ENCODE results near the gene ANKRD17. TPM values are rescaled to one million over a fixed set of nuclear protein-coding genes. Genes with fewer than 3 reads are reported as not detected.
A peak's percentile ranks its signal among the peaks of the same experiment; 100 is the strongest.

ANKRD17 gene
- polyA plus RNA-seq, 1 of the 3 experiments (the other 2 are of a cell fraction) = 25.6 TPM

DNA sequence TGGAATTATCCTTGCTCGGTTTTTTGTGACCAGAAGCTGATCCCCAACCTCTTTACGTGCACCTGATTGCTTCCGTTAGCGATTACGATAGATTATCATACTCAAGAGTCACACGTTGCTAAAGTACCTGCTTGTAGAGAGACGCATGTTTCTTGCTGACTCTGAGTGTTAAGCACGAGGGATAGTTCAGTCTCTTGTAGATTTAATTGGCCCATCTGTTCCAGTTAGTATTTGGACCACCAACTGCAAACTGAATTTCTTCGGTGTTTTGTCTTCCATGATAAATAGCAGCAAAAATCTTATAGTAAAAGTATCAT, 188.6 kb downstream of the ANKRD17 start:
- Histone ChIP-seq H4K20me1 (ENCODE audit: insufficient read depth) (no peaks in the 10 kb centered on the region), H3K9me3 (no peaks in the 10 kb centered on the region), H3K9ac (peak overlapping the region; percentile 81), H3K79me2 (ENCODE audit: insufficient read depth) (peaks cover 30% of the 10 kb centered on the region), H3K27me3 (ENCODE audit: insufficient read depth) (no peaks in the 10 kb centered on the region), H3K4me1 (ENCODE audit: control insufficient read depth in 1 of 2, insufficient read depth in 2 of 2, low read depth in 1 of 2, low read length in 1 of 2) (peaks cover 0 to 4% of the 10 kb centered on the region in 2 experiments; a peak in 2 of 4 replicates), H3K27ac (ENCODE audit: low read depth in 2 of 2, low read length in 1 of 2) (peak overlapping the region; percentile 86 to 87), H3F3A (replicated peaks; ENCODE audit: insufficient read depth) (peaks cover 35% of the 10 kb centered on the region), H2AFZ (ENCODE audit: low read depth) (peak overlapping the region; percentile 90), H3K9me2 (no peaks in the 10 kb centered on the region), H3K36me3 (replicated peaks in 1 of 2; ENCODE audit: control insufficient read depth in 1 of 2, insufficient read depth in 2 of 2, low read length in 1 of 2) (peaks cover 34 to 48% of the 10 kb centered on the region in 2 experiments), H3K4me3 (ENCODE audit: low read depth in 2 of 2, low read length in 1 of 2) (peak overlapping the region; percentile 72 to 92), H3K4me2 (peak overlapping the region; percentile 92)
- DNase-seq = no peak
- ChIA-PET CTCF (interaction anchor here (0.9 to 2.4 kb wide), 4 partner anchors 24 to 190 kb away, joined by 3 to 7 read pairs (median 3); no protein-coding TSS in a partner anchor), POLR2A (interaction anchor here (0.6 to 0.8 kb wide), 2 partner anchors 9 to 190 kb away, joined by 3 read pairs; no protein-coding TSS in a partner anchor)
- WGBS (ENCODE audit: low lambda C conversion rate) = 11% methylated on average over 9 of the region's 9 CpGs
- TF ChIP-seq MXI1 (IDR thresholded peaks at IDR 0.05; ENCODE audit: low read depth, low read length) (no peak; the same call in 1 of the 2 replicates), JUND (IDR thresholded peaks at IDR 0.05) (no peak), NRF1 (IDR thresholded peaks at IDR 0.05; ENCODE audit: low read depth, low read length) (no peak)
- TF ChIP-seq, protein P1, sequence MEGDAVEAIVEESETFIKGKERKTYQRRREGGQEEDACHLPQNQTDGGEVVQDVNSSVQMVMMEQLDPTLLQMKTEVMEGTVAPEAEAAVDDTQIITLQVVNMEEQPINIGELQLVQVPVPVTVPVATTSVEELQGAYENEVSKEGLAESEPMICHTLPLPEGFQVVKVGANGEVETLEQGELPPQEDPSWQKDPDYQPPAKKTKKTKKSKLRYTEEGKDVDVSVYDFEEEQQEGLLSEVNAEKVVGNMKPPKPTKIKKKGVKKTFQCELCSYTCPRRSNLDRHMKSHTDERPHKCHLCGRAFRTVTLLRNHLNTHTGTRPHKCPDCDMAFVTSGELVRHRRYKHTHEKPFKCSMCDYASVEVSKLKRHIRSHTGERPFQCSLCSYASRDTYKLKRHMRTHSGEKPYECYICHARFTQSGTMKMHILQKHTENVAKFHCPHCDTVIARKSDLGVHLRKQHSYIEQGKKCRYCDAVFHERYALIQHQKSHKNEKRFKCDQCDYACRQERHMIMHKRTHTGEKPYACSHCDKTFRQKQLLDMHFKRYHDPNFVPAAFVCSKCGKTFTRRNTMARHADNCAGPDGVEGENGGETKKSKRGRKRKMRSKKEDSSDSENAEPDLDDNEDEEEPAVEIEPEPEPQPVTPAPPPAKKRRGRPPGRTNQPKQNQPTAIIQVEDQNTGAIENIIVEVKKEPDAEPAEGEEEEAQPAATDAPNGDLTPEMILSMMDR (IDR thresholded peaks at IDR 0.05) = no peak
- TF ChIP-seq, protein P2, sequence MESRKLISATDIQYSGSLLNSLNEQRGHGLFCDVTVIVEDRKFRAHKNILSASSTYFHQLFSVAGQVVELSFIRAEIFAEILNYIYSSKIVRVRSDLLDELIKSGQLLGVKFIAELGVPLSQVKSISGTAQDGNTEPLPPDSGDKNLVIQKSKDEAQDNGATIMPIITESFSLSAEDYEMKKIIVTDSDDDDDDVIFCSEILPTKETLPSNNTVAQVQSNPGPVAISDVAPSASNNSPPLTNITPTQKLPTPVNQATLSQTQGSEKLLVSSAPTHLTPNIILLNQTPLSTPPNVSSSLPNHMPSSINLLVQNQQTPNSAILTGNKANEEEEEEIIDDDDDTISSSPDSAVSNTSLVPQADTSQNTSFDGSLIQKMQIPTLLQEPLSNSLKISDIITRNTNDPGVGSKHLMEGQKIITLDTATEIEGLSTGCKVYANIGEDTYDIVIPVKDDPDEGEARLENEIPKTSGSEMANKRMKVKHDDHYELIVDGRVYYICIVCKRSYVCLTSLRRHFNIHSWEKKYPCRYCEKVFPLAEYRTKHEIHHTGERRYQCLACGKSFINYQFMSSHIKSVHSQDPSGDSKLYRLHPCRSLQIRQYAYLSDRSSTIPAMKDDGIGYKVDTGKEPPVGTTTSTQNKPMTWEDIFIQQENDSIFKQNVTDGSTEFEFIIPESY (IDR thresholded peaks at IDR 0.05; ENCODE audit: borderline replicate concordance, low read depth) = no peak

DNA sequence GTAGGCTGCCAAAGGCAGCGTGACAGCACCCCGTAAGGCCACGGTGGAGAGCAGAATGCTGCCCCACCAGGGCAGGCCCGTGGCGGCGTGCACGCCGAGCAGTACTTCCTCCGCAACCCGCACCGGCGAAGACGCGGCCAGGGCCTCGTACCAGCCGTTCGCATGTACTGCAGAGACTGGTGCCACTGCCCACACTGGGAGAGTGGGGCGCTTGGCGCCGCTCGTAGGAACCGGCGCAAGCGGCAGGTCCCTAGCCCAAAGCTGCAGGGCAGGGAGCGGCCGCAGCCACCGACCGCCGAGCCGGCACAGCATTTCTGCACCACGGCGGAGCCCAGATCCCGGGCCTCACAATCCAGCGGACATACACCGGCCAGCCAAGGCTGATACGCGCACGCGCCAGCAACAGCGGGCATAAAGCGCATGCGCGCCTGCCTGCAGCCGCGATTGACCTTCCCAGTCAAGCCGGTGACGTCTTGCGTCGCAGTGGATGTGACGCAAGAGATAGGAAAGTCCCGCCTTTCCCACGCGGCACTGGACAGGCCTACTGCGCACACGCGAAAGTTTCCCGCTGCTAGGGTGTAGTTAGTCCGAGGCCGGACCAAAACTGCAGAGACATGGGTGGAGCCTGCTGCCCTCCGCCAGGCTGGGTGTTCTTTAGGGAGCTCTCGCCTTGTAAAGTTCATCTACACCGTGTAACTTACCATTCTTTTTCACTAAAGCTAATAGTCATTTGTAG, 189.1 kb downstream of the ANKRD17 start, which contains the start of gene COX18:
Gene COX18 (minus strand): TSS at position 379 of the 736 bp plus-strand sequence. CDS start 67 bp downstream, at position 312.
- Histone ChIP-seq H2AFZ (ENCODE audit: low read depth) (peak within 1 kb of the TSS; percentile 90), H3F3A (replicated peaks; ENCODE audit: insufficient read depth) (peaks cover 35% of the 10 kb centered on the region), H3K4me3 (ENCODE audit: low read depth in 2 of 2, low read length in 1 of 2) (peak within 1 kb of the TSS; percentile 72 to 92), H3K4me1 (ENCODE audit: control insufficient read depth in 1 of 2, insufficient read depth in 2 of 2, low read depth in 1 of 2, low read length in 1 of 2) (peaks cover 0 to 4% of the 10 kb centered on the region in 2 experiments; a peak in 2 of 4 replicates), H3K9me3 (no peaks in the 10 kb centered on the region), H3K27ac (ENCODE audit: low read depth in 2 of 2, low read length in 1 of 2) (peak within 1 kb of the TSS; percentile 86 to 94), H4K20me1 (ENCODE audit: insufficient read depth) (no peaks in the 10 kb centered on the region), H3K9me2 (no peaks in the 10 kb centered on the region), H3K27me3 (ENCODE audit: insufficient read depth) (no peaks in the 10 kb centered on the region), H3K36me3 (replicated peaks in 1 of 2; ENCODE audit: control insufficient read depth in 1 of 2, insufficient read depth in 2 of 2, low read length in 1 of 2) (peaks cover 34 to 45% of the 10 kb centered on the region in 2 experiments), H3K79me2 (ENCODE audit: insufficient read depth) (peaks cover 33% of the 10 kb centered on the region), H3K9ac (peak within 1 kb of the TSS; percentile 81), H3K4me2 (peak within 1 kb of the TSS; percentile 92)
- ChIA-PET POLR2A (interaction anchor here (0.6 to 0.8 kb wide), 2 partner anchors 10 to 190 kb away, joined by 3 read pairs; no protein-coding TSS in a partner anchor), CTCF (interaction anchor here (0.9 to 2.4 kb wide), 3 partner anchors 50 to 191 kb away, joined by 3 to 7 read pairs (median 3); no protein-coding TSS in a partner anchor)
- under 1% methylated on average over 21 of the region's 62 CpGs for WGBS (ENCODE audit: low lambda C conversion rate)
- DNase-seq = peak; percentile 92
- TF ChIP-seq, protein P3, sequence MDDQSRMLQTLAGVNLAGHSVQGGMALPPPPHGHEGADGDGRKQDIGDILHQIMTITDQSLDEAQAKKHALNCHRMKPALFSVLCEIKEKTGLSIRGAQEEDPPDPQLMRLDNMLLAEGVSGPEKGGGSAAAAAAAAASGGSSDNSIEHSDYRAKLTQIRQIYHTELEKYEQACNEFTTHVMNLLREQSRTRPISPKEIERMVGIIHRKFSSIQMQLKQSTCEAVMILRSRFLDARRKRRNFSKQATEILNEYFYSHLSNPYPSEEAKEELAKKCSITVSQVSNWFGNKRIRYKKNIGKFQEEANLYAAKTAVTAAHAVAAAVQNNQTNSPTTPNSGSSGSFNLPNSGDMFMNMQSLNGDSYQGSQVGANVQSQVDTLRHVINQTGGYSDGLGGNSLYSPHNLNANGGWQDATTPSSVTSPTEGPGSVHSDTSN (IDR thresholded peaks at IDR 0.05) = 0 out of 2 replicates have a peak, but pooled peaks have one; percentile 1
- TF ChIP-seq, protein P4, sequence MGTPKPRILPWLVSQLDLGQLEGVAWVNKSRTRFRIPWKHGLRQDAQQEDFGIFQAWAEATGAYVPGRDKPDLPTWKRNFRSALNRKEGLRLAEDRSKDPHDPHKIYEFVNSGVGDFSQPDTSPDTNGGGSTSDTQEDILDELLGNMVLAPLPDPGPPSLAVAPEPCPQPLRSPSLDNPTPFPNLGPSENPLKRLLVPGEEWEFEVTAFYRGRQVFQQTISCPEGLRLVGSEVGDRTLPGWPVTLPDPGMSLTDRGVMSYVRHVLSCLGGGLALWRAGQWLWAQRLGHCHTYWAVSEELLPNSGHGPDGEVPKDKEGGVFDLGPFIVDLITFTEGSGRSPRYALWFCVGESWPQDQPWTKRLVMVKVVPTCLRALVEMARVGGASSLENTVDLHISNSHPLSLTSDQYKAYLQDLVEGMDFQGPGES (IDR thresholded peaks at IDR 0.05; ENCODE audit: low read depth, low read length) = no peak
- TF ChIP-seq, protein P2 (IDR thresholded peaks at IDR 0.05; ENCODE audit: borderline replicate concordance, low read depth) = no peak
- TF ChIP-seq EZH2phosphoT487 (IDR thresholded peaks at IDR 0.05; ENCODE audit: borderline replicate concordance, low read depth) = no peak
- TF ChIP-seq FOSL2 (IDR thresholded peaks at IDR 0.05; ENCODE audit: borderline replicate concordance, low read depth) = no peak
- TF ChIP-seq MXI1 (IDR thresholded peaks at IDR 0.05; ENCODE audit: low read depth, low read length) = peak; percentile 85
- TF ChIP-seq, protein P5, sequence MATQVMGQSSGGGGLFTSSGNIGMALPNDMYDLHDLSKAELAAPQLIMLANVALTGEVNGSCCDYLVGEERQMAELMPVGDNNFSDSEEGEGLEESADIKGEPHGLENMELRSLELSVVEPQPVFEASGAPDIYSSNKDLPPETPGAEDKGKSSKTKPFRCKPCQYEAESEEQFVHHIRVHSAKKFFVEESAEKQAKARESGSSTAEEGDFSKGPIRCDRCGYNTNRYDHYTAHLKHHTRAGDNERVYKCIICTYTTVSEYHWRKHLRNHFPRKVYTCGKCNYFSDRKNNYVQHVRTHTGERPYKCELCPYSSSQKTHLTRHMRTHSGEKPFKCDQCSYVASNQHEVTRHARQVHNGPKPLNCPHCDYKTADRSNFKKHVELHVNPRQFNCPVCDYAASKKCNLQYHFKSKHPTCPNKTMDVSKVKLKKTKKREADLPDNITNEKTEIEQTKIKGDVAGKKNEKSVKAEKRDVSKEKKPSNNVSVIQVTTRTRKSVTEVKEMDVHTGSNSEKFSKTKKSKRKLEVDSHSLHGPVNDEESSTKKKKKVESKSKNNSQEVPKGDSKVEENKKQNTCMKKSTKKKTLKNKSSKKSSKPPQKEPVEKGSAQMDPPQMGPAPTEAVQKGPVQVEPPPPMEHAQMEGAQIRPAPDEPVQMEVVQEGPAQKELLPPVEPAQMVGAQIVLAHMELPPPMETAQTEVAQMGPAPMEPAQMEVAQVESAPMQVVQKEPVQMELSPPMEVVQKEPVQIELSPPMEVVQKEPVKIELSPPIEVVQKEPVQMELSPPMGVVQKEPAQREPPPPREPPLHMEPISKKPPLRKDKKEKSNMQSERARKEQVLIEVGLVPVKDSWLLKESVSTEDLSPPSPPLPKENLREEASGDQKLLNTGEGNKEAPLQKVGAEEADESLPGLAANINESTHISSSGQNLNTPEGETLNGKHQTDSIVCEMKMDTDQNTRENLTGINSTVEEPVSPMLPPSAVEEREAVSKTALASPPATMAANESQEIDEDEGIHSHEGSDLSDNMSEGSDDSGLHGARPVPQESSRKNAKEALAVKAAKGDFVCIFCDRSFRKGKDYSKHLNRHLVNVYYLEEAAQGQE (IDR thresholded peaks at IDR 0.05; ENCODE audit: low read depth, low read length) = 0 out of 2 replicates have a peak, but pooled peaks have one; percentile 19
- TF ChIP-seq JUND (IDR thresholded peaks at IDR 0.05) = no peak; the same call in 1 of the 2 replicates

All from SK-N-SH (cell line).